Stimulated activated CD8-positive, alpha-beta memory T cell treated with anti-CD3 and anti-CD28 coated beads, Interleukin-4, amount 100 ng/mL, for 24 hours (primary cell): ENCODE measurements around the gene UPB1.
"Not testable (repeated sequence)": the region's sequence is repeated elsewhere in the genome, so short reads cannot be mapped to it uniquely, and the experiment has no call there.

Source experiments
- DNase-seq: peaks from one replicate; pipeline ENCODE4 v3.0.0-alpha.2; 2020; ENCODE audit warnings: low read depth

Gene UPB1

GRCh38 chr22:24481641-24482040, 13.5 kb upstream of the UPB1 start:
- DNase-seq: no peak

GRCh38 chr22:24482575-24482974, 12.6 kb upstream of the UPB1 start:
- no peak for DNase-seq

DNA sequence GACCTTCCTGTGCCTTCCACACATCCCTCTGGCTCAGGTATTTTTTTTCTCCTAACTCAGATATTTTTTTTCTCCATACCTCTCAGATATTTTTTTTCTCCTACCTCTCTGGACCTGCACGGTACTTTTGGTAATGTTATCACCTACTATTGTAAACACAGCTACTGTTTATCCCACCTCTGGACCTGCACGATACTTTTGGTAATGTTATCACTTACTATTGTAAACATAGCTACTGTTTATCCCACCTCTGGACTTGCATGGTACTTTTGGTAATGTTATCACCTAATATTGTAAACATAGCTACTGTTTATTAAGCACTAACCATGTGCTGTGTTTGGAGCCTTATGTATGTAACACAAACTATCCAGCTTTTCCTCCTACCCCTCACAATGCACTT, 12.1 kb upstream of the UPB1 start:
- DNase-seq: no peak

- DNase-seq: no peak
Measured at GRCh38 chr22:24483976-24484545, 11.1 kb upstream of the UPB1 start.

DNA sequence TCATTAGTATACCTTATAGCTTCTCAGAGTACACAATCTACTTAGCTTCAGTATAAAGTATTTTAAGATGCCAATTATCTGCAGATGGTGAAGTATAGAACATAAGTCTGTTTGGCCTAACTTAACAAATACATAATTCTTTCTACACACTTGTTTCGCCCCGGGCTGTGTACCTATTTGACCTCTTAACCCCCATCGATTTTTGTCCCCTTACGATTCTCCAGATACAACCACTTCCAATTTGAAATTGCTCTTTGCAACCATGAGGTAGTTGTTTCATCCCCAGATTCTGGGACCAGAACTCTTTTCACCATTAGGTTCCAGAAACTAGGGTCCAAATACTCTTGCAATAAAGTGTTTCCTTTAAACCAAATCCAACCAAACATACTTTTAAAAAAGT, 10.0 kb upstream of the UPB1 start:
- no peak for DNase-seq

DNA sequence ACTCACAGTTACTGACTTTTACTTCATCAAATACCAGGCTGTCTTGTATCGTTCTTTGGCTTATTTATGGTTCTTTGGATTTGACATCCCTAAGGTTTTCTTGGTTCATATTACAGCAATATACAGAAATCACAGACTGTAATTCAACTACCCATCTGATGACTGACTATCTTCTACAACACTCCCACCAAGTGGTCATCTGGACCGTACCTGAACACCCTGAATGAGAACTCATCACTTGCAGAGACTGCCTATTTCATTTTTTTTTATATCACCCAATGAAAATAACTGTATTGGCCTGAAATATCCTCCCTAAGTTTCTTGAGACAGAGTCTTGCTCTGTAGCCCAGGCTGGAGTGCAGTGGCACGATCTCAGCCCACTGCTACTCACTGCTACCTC, 9.5 kb upstream of the UPB1 start:
- DNase-seq: no peak

GRCh38 chr22:24486501-24486921, 8.6 kb upstream of the UPB1 start:
- DNase-seq: no peak

- no peak for DNase-seq
Measured at GRCh38 chr22:24489011-24489410, 6.1 kb upstream of the UPB1 start.

- DNase-seq: not testable (repeated sequence)
Measured at GRCh38 chr22:24489434-24489833, 5.7 kb upstream of the UPB1 start.

DNA sequence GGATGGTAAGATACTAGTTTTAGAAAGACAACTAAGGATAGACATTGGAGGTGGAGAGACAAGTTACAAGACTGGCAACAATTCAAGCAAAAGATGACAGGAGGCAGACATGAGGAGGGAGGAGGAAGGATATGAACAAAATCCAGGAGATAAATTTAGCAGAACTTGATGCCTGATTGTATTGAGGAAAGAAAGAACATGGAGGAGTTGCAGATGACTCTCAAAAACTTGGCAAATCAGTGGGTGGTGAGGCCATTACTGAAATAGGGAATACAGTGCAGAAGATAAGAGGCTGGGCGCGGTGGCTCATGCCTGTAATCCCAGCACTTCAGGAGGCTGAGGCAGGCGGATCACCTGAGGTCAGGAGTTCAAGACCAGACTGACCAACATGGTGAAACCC, 2.7 kb upstream of the UPB1 start:
- DNase-seq: no peak

DNA sequence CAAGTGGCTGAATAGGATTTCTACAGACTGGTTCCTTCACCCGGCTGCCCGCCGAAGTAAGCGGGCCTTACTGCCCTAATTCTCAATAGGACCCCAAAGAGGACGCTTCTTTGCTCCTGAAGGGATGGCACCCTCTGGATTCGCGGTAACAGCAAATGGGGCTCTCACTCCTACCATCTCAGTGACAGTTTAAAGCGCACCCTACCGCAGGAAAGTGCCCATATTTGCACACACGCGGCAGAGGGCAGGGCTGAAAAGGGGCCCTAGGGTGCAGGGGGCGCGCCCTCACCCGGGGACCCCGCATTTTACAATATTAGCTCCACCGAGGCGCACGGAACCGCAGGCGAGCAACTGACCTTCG, 985 bp upstream of the UPB1 start:
- DNase-seq: no peak

- DNase-seq: no peak
Measured at GRCh38 chr22:24495365-24495675, 188 bp downstream of the UPB1 start.

GRCh38 chr22:24496234-24496633, 1.1 kb downstream of the UPB1 start:
- DNase-seq: no peak

DNA sequence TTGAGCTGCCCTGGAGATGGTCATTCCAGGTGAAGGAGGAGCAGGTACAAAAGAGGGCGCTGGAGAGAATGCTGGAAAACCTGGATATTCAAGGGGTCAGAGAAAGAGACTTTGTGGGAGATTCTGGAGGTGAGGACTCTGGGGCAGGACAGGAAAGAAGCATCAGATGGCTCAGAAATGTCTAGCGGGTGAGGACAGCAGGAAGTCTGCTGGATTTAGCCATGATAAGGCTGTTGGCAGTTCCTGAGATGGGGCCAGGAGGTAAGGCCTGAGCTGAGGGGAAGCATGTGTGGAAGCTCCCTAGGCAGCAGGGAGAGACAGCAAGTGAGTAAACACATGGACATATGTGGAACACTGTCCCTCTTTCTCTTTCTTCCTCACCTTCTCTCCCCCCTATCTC, 1.5 kb downstream of the UPB1 start:
- no peak for DNase-seq

GRCh38 chr22:24497841-24498258, 2.7 kb downstream of the UPB1 start:
- DNase-seq: no peak

GRCh38 chr22:24498824-24499223, 3.7 kb downstream of the UPB1 start:
- no peak for DNase-seq

DNA sequence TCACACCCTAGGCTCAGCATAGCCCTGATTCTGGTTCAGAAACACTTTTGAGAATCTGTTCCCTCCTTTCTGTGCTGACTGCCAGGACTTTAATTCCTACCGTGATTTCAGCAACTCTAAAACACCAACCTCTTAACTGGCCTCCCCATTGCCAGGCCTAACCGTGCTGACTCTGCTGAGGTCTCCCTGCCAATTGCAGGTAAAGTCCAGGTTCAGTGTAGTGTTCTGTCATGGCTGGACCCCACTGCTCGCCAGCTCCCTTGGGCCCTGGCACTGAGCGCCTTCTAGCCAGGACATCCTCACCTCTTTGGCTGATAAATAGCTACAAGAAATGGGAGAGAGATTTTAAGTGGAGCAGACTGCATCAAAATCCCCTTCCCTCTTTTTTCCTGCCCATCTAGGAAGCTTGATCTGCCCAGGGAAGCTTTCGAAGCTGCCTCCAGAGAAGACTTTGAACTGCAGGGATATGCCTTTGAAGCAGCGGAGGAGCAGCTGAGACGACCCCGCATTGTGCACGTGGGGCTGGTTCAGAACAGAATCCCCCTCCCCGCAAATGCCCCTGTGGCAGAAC, 4.7 kb downstream of the UPB1 start:
- no peak for DNase-seq

- DNase-seq: no peak
Measured at GRCh38 chr22:24500277-24500820, 5.2 kb downstream of the UPB1 start.

DNA sequence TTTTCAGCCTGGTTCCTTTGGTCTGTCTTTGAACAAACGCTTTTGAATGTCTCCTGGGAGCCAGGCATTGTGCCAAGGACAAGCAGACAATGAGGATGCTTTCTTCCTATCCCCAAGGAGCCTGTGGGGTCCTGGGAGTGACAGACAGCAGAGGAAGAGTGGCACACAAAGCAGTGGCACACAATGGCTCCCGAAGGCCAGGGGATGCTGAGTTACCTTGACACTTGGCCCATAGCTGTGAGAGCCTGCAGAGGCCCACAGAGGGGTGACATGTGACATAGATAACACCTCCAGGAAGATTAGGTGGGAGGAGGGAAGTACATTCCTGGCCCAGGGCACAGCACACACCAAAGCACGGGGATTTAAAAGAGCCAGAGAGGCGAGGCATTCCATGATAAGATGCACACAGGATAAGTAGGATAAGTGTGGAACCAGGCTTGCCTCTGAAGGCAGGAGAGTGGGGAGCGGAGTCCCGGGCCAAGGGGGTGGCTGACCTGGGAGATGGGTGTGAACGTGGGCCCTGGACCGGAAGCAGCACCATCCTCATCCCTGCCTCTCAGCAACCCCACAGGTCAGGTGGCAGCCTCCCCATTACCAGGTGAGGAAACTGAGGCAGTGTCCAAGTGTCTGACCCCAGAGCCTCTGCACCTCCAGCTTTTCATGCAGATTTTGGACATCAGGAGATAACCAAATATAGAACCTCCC, 6.3 kb downstream of the UPB1 start:
- no peak for DNase-seq

DNA sequence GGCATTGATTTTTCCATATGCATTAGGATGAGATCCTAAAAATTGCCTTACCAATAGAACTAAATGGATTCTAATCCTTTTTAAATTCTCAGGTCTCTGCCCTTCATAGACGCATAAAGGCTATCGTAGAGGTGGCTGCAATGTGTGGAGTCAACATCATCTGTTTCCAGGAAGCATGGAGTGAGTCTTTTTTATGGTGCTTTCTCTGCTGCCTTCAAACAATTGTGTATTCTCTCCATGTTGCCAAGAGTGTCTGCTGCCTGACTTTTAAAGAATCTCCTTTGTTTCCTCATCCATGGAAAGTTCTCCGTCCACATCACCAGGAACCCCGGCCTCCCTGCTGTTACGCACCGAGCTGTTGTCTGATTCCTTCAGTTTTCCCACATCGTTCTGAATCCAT, 6.9 kb downstream of the UPB1 start:
- DNase-seq: no peak

GRCh38 chr22:24502541-24502940, 7.4 kb downstream of the UPB1 start:
- DNase-seq: no peak

DNA sequence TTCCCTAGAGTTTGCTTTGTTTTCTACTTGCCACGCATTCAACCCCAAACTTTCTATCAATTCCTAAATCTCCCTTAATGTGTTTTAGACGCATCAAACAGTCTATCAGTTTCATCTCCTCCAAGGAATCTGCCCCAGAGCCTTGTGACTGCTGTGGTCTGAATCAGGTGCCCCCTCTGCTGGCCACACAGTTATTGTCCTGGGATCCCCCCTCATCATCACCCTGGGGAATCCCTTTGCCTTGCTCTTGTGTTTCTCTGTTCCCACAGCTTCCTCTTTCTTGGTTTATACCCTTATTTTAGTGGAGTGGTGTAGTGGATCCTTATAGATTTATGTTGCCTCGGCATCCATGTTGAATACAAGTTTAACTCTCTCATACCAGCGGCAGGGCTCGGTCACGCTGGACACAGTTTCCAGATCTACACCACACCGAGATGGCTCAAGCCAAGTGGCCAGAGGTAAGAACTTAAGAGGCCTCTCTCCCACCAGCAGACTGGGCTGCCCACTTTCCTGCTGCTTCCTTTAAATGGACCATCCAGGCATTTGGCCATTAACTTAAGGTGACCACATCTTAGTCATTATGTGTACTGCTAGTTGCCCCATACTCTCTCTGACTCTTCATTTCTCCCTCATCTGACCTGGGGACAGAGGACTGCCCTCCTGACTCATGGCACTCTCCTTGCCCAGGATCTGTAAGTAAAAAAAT, 8.2 kb downstream of the UPB1 start:
- peak; percentile 54 for DNase-seq

DNA sequence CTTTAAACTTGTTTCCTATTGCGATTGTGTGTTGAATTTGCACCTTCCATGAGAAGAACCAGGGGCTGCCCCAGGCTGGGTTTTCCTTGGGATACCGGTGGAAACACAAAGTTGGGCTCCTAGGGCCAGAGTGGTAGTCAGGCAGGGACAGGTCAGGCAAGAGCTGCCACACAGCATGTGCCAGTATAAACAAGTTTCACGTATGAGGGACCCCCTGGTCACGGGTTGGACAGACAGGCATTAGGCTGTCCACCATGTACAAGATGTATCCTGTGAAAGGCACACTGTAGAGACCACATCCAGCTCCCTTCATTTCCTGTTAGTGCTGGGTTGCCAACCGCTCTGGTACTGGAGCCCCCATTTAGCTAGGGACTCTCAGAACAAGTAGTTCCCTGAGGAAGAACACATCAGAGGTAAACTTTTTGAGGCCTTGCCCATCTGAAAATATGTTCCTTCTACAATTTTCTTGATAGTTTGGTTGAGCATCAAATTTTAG, 8.8 kb downstream of the UPB1 start:
- no peak for DNase-seq
